Measurements from ENCODE around the gene CHST3.

The CHST3 gene

DNA sequence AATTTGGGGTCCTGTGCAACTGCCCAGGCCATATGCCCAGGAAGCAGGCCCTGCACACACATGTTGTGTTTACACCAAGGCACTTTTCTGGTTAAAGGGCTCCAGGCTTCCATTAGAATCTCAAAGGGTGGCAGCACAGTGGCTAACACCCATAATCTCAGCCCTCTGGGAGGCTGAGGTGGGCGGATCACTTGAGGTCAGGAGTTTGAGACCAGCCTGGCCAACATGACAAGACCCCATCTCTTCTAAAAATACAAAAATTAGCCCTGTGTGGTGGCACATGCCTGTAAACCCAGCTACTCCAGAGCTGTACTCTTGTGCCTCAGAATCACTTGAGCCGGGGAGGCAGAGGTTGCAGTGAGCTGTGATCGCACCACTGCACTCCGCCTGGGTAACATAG is 70.6 kb downstream of the CHST3 start:
- no peak for TF ChIP-seq ISL1 (CRISPR knock-in tag; IDR thresholded peaks at IDR 0.05)
- ATAC-seq: no peak

DNA sequence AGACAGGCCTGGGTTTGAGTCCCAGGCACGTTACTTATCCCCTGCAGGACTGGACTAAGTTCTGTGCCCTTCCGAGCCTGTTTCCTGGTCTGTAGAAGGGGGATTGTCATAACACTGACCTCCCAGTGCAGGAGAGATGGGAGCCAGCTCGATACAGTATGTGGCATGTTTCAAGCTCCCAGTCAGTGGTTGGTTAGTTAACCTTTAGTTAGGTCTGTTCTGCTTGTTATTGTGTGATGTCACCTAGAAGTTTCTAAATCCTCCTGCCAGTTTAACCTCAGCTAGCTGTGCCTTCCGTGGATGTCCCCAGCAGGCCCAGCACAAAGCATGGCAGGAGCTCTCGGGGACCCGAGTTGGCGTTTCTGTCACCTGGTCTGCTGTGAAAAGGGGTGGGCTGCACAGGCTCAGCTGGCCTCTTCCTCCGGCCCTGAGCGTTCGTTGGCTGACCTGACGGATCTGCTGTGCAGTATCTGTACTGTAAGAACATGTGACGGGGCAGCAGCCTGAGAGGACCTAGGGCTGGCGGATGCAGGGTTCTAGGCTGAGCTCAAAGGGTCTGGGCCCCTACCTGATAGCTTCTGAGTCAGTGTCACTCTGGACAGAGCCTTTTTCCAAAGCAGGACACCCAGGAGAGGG is 71.2 kb downstream of the CHST3 start:
- no peak for ATAC-seq

DNA sequence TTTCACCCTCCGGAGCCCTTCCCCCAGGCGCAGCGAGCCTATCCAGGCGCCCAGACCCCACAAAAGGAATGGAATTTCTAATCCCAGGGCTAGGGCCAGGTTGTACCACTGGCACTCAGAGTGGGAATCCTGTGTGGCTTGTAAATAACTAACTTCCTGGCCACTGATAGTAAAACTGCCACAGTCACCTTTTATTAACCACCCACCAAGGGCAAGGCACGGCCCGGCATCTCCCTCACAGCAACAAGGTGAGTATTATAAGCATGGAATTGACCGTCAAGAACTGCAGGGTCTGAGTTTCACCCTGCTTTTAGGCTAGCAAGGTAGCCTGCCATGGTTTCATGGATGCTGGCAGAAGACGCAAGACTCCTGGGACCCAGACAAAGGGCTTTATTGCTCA is 73.1 kb downstream of the CHST3 start:
- TF ChIP-seq RARB (CRISPR knock-in tag; IDR thresholded peaks at IDR 0.05): no peak
- no peak for TF ChIP-seq BACH2 (CRISPR knock-in tag; IDR thresholded peaks at IDR 0.05; ENCODE audit: borderline replicate concordance)
- TF ChIP-seq, protein P1, sequence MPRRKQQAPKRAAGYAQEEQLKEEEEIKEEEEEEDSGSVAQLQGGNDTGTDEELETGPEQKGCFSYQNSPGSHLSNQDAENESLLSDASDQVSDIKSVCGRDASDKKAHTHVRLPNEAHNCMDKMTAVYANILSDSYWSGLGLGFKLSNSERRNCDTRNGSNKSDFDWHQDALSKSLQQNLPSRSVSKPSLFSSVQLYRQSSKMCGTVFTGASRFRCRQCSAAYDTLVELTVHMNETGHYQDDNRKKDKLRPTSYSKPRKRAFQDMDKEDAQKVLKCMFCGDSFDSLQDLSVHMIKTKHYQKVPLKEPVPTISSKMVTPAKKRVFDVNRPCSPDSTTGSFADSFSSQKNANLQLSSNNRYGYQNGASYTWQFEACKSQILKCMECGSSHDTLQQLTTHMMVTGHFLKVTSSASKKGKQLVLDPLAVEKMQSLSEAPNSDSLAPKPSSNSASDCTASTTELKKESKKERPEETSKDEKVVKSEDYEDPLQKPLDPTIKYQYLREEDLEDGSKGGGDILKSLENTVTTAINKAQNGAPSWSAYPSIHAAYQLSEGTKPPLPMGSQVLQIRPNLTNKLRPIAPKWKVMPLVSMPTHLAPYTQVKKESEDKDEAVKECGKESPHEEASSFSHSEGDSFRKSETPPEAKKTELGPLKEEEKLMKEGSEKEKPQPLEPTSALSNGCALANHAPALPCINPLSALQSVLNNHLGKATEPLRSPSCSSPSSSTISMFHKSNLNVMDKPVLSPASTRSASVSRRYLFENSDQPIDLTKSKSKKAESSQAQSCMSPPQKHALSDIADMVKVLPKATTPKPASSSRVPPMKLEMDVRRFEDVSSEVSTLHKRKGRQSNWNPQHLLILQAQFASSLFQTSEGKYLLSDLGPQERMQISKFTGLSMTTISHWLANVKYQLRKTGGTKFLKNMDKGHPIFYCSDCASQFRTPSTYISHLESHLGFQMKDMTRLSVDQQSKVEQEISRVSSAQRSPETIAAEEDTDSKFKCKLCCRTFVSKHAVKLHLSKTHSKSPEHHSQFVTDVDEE (CRISPR knock-in tag; IDR thresholded peaks at IDR 0.05): no peak
- no peak for TF ChIP-seq ZFP30 (CRISPR knock-in tag; IDR thresholded peaks at IDR 0.05)
- TF ChIP-seq CSDC2 (CRISPR knock-in tag; IDR thresholded peaks at IDR 0.05): no peak
- TF ChIP-seq, protein P2, sequence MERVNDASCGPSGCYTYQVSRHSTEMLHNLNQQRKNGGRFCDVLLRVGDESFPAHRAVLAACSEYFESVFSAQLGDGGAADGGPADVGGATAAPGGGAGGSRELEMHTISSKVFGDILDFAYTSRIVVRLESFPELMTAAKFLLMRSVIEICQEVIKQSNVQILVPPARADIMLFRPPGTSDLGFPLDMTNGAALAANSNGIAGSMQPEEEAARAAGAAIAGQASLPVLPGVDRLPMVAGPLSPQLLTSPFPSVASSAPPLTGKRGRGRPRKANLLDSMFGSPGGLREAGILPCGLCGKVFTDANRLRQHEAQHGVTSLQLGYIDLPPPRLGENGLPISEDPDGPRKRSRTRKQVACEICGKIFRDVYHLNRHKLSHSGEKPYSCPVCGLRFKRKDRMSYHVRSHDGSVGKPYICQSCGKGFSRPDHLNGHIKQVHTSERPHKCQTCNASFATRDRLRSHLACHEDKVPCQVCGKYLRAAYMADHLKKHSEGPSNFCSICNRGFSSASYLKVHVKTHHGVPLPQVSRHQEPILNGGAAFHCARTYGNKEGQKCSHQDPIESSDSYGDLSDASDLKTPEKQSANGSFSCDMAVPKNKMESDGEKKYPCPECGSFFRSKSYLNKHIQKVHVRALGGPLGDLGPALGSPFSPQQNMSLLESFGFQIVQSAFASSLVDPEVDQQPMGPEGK (CRISPR knock-in tag; IDR thresholded peaks at IDR 0.05; ENCODE audit: borderline replicate concordance): no peak
- TF ChIP-seq, protein P3, sequence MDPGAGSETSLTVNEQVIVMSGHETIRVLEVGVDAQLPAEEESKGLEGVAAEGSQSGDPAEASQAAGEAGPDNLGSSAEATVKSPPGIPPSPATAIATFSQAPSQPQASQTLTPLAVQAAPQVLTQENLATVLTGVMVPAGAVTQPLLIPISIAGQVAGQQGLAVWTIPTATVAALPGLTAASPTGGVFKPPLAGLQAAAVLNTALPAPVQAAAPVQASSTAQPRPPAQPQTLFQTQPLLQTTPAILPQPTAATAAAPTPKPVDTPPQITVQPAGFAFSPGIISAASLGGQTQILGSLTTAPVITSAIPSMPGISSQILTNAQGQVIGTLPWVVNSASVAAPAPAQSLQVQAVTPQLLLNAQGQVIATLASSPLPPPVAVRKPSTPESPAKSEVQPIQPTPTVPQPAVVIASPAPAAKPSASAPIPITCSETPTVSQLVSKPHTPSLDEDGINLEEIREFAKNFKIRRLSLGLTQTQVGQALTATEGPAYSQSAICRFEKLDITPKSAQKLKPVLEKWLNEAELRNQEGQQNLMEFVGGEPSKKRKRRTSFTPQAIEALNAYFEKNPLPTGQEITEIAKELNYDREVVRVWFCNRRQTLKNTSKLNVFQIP (CRISPR knock-in tag; IDR thresholded peaks at IDR 0.05; ENCODE audit: borderline replicate concordance, low read depth): no peak
- TF ChIP-seq PPARA (CRISPR knock-in tag; IDR thresholded peaks at IDR 0.05; ENCODE audit: borderline replicate concordance): no peak
- TF ChIP-seq, protein P4, sequence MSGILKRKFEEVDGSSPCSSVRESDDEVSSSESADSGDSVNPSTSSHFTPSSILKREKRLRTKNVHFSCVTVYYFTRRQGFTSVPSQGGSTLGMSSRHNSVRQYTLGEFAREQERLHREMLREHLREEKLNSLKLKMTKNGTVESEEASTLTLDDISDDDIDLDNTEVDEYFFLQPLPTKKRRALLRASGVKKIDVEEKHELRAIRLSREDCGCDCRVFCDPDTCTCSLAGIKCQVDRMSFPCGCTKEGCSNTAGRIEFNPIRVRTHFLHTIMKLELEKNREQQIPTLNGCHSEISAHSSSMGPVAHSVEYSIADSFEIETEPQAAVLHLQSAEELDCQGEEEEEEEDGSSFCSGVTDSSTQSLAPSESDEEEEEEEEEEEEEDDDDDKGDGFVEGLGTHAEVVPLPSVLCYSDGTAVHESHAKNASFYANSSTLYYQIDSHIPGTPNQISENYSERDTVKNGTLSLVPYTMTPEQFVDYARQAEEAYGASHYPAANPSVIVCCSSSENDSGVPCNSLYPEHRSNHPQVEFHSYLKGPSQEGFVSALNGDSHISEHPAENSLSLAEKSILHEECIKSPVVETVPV (CRISPR knock-in tag; IDR thresholded peaks at IDR 0.05): no peak
- TF ChIP-seq ARNTL (CRISPR knock-in tag; IDR thresholded peaks at IDR 0.05; ENCODE audit: borderline replicate concordance, low read depth): no peak
- no peak for TF ChIP-seq ZNF70 (CRISPR knock-in tag; IDR thresholded peaks at IDR 0.05)
- TF ChIP-seq TOX (CRISPR knock-in tag; IDR thresholded peaks at IDR 0.05; ENCODE audit: borderline replicate concordance): no peak
- no peak for TF ChIP-seq ZNF8 (CRISPR knock-in tag; IDR thresholded peaks at IDR 0.05)
- TF ChIP-seq ISL1 (CRISPR knock-in tag; IDR thresholded peaks at IDR 0.05): no peak
- no peak for TF ChIP-seq GLIS3 (CRISPR knock-in tag; IDR thresholded peaks at IDR 0.05)
- no peak for TF ChIP-seq ZFP3 (CRISPR knock-in tag; IDR thresholded peaks at IDR 0.05)
- no peak for ATAC-seq

More for the DNA sequence above, 71.2 kb downstream of the CHST3 start:
- TF ChIP-seq GLIS3 (CRISPR knock-in tag; IDR thresholded peaks at IDR 0.05): no peak
- no peak for TF ChIP-seq ZNF70 (CRISPR knock-in tag; IDR thresholded peaks at IDR 0.05)
- no peak for TF ChIP-seq ZNF8 (CRISPR knock-in tag; IDR thresholded peaks at IDR 0.05)
- TF ChIP-seq ZFP3 (CRISPR knock-in tag; IDR thresholded peaks at IDR 0.05): no peak
- TF ChIP-seq SNAI2 (CRISPR knock-in tag; IDR thresholded peaks at IDR 0.05): no peak
- no peak for TF ChIP-seq BACH2 (CRISPR knock-in tag; IDR thresholded peaks at IDR 0.05; ENCODE audit: borderline replicate concordance)
- TF ChIP-seq, protein P4 (CRISPR knock-in tag; IDR thresholded peaks at IDR 0.05): no peak
- TF ChIP-seq, protein P3 (CRISPR knock-in tag; IDR thresholded peaks at IDR 0.05; ENCODE audit: borderline replicate concordance, low read depth): no peak
- TF ChIP-seq, protein P5, sequence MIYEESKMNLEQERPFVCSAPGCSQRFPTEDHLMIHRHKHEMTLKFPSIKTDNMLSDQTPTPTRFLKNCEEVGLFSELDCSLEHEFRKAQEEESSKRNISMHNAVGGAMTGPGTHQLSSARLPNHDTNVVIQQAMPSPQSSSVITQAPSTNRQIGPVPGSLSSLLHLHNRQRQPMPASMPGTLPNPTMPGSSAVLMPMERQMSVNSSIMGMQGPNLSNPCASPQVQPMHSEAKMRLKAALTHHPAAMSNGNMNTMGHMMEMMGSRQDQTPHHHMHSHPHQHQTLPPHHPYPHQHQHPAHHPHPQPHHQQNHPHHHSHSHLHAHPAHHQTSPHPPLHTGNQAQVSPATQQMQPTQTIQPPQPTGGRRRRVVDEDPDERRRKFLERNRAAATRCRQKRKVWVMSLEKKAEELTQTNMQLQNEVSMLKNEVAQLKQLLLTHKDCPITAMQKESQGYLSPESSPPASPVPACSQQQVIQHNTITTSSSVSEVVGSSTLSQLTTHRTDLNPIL (CRISPR knock-in tag; IDR thresholded peaks at IDR 0.05; ENCODE audit: low read depth): no peak
- no peak for TF ChIP-seq CSDC2 (CRISPR knock-in tag; IDR thresholded peaks at IDR 0.05)

Measured in SK-N-SH treated with all-trans-retinoic acid at 6 μM for 48 hours (cell line).